Endothelial cell of umbilical vein (primary cell): ENCODE measurements around the gene AKT3. TPM values are rescaled to one million over a fixed set of nuclear protein-coding genes. Genes with fewer than 3 reads are reported as not detected.

Experiments used
- BruUV-seq: library from RNA; stranded (reverse); fragments of 400-500 nt; replicated peaks from 2 replicates; lab custom pipeline; 2021; lab: Mats Ljungman, UMichigan
- CTCF ChIA-PET: fragments of 300-600, 350-600 bp; sonication (Branson Sonifier 250); formaldehyde crosslinking; loops from one replicate; lab custom pipeline; 2021; ENCODE audit warnings: antibody characterized with exemption, inconsistent platforms; lab: Charles Lee
- POLR2A ChIA-PET: fragments of 300-600, 350-600 bp; sonication (Branson Sonifier 250); formaldehyde crosslinking; loops from one replicate; lab custom pipeline; 2021; ENCODE audit warnings: antibody characterized with exemption, inconsistent platforms; lab: Charles Lee
- DNase-seq: peaks from one replicate; pipeline ENCODE4 v3.0.0-alpha.2; 2011; ENCODE audit warnings: low read depth, low spot score
- FAIRE-seq: peaks from 2 replicates; lab custom pipeline; 2011; peaks lifted over from hg19 to GRCh38; lab: Jason Lieb, UNC
- H2AFZ ChIP-seq: 2 replicates; pipeline ENCODE4 v1.6.0; 2012; ENCODE audit warnings: low read depth, low read length, control low read depth, inconsistent platforms
- H3K27ac ChIP-seq: 2 replicates; pipeline ENCODE4 v1.5.1; 2011; ENCODE audit warnings: low read depth, mild to moderate bottlenecking, control low read depth, low read length, moderate library complexity; ENCODE audit not compliant: insufficient read depth
- H3K27me3 ChIP-seq, 2 experiments: 2 replicates each; pipeline versions ENCODE4 v1.6.0 to v1.6.1; 2011; ENCODE audit warnings: low read length in 2 of 2, mixed read lengths in 1 of 2; ENCODE audit not compliant: control insufficient read depth in 2 of 2, insufficient read depth in 2 of 2
- H3K36me3 ChIP-seq, 2 experiments: 2 replicates in 1 of 2; 3 replicates in 1 of 2; pipeline ENCODE4 v1.5.1; 2011; ENCODE audit warnings: low read length in 2 of 2, mild to moderate bottlenecking in 1 of 2, moderate library complexity in 1 of 2; ENCODE audit not compliant: control insufficient read depth in 2 of 2, insufficient read depth in 2 of 2; ENCODE audit errors: extremely low read depth in 1 of 2
- H3K4me1 ChIP-seq: 3 replicates; pipeline ENCODE4 v1.5.1; 2011; ENCODE audit warnings: mild to moderate bottlenecking, low read length; ENCODE audit not compliant: control insufficient read depth, insufficient read depth; ENCODE audit errors: extremely low read depth
- H3K4me2 ChIP-seq: 2 replicates; pipeline ENCODE4 v1.6.1; 2011; ENCODE audit warnings: low read length, control low read depth, mixed read lengths; ENCODE audit not compliant: insufficient read depth
- H3K4me3 ChIP-seq, 3 experiments: fragments of 200-600 bp in 1 of 3; sonication (generic), shearing (Covaris generic) in 1 of 3; replicated peaks in 1 of 3; 2 replicates each; pipeline ENCODE4 v1.5.1; 2011 to 2016; ENCODE audit warnings: control low read depth in 3 of 3, low read length in 3 of 3, mild to moderate bottlenecking in 2 of 3, inconsistent platforms in 1 of 3, low read depth in 1 of 3, moderate library complexity in 1 of 3; ENCODE audit not compliant: insufficient read depth in 1 of 3
- H3K79me2 ChIP-seq: 2 replicates; pipeline ENCODE4 v1.6.0; 2012; ENCODE audit warnings: low read length, inconsistent platforms; ENCODE audit not compliant: control insufficient read depth, insufficient read depth
- H3K9ac ChIP-seq: replicated peaks from 2 replicates; pipeline ENCODE3; 2011; ENCODE audit warnings: low read length, control low read depth; ENCODE audit not compliant: insufficient read depth; ENCODE audit errors: extremely low read depth
- H3K9me1 ChIP-seq: replicated peaks from 3 replicates; pipeline ENCODE4 v1.6.0; 2011; ENCODE audit warnings: mild to moderate bottlenecking, low read length; ENCODE audit not compliant: control insufficient read depth, insufficient read depth; ENCODE audit errors: extremely low read depth
- H3K9me3 ChIP-seq: replicated peaks from 2 replicates; pipeline ENCODE4 v1.5.1; 2012; ENCODE audit warnings: low read length, inconsistent platforms; ENCODE audit not compliant: control insufficient read depth, insufficient read depth
- H4K20me1 ChIP-seq: replicated peaks from 2 replicates; pipeline ENCODE3; 2011; ENCODE audit warnings: mild to moderate bottlenecking, low read length; ENCODE audit not compliant: control insufficient read depth, insufficient read depth; ENCODE audit errors: extremely low read depth
- EZH2 ChIP-seq: IDR thresholded peaks from 2 replicates; pipeline ENCODE4 v1.6.1; 2012; ENCODE audit warnings: borderline replicate concordance, low read depth, mild to moderate bottlenecking, moderate library complexity, low read length, inconsistent platforms; ENCODE audit not compliant: severe bottlenecking
- FOS ChIP-seq: IDR thresholded peaks from 2 replicates; pipeline ENCODE4 v1.6.1; 2011; ENCODE audit warnings: mild to moderate bottlenecking, low read length, moderate library complexity, borderline replicate concordance; ENCODE audit not compliant: insufficient read depth
- GATA2 ChIP-seq: IDR thresholded peaks from 2 replicates; pipeline ENCODE4 v1.7.0; 2011; ENCODE audit warnings: low read depth, mild to moderate bottlenecking, moderate library complexity, mixed read lengths, low read length; ENCODE audit not compliant: insufficient read length, insufficient read depth
- JUN ChIP-seq: IDR thresholded peaks from 2 replicates; pipeline ENCODE4 v1.6.1; 2011; ENCODE audit warnings: borderline replicate concordance, low read depth; ENCODE audit not compliant: insufficient read length, insufficient read depth
- MYC ChIP-seq: IDR thresholded peaks from one replicate; pipeline ENCODE4 v1.6.1; 2011; ENCODE audit warnings: mild to moderate bottlenecking, low read depth, low read length
- POLR2A ChIP-seq: IDR thresholded peaks from 2 replicates; pipeline ENCODE4 v1.6.1; 2012; ENCODE audit warnings: low read depth, mild to moderate bottlenecking, control low read depth, low read length
- POLR2AphosphoS5 ChIP-seq: IDR thresholded peaks from 2 replicates; pipeline ENCODE4 v1.6.1; 2012; ENCODE audit warnings: low read depth, mild to moderate bottlenecking, control low read depth, low read length, moderate library complexity; ENCODE audit not compliant: insufficient read depth
- dilution Hi-C: fragments of 300-500 bp; cut with MboI; formaldehyde crosslinking; loops from one replicate; pipeline ENCODE4 v1.15.0; 2019; ENCODE audit warnings: low sequenced_read_pairs; ENCODE audit not compliant: extremely low pct_ligation_motif_present
- intact Hi-C: fragments of 100-400 bp; cut with micrococcal nuclease; formaldehyde crosslinking; loops from one replicate; pipeline ENCODE4 v1.10.0; 2022
- polyA plus RNA-seq, 4 experiments: library from polyadenylated mRNA; depleted of rRNA in 3 of 4; stranded (reverse) in 3 of 4; unstranded in 1 of 4; fragments of >200 nt; gene quantifications; 2 replicates each; pipeline versions ENCODE4 v1.2.1 to v1.2.3, GENCODE V29; 2011 to 2012; ENCODE audit warnings: missing spikeins in 1 of 4
- total RNA-seq: library from RNA; stranded (reverse); gene quantifications from 2 replicates; pipeline ENCODE4 v1.2.3, GENCODE V29; 2021
- TF ChIP-seq, protein P1 (sequence below): IDR thresholded peaks from 2 replicates; pipeline ENCODE4 v1.6.1; 2011; ENCODE audit not compliant: insufficient read depth, insufficient read length
- TF ChIP-seq, protein P2 (sequence below), 2 donors: IDR thresholded peaks; 1 replicate in 1 of 2; 2 replicates in 1 of 2; pipeline ENCODE4 v1.5.1; 2011; ENCODE audit warnings: low read length in 2 of 2, mild to moderate bottlenecking in 2 of 2, moderate library complexity in 2 of 2, control low read depth in 1 of 2, inconsistent platforms in 1 of 2, low read depth in 1 of 2; ENCODE audit not compliant: insufficient read depth in 1 of 2; ENCODE audit errors: extremely low read depth in 1 of 2

The AKT3 gene
- total and polyA plus RNA-seq, 2 donors (not counting 3 experiments of a cell fraction or from before 2014, with no cell fraction given), result 20.6 to 97.1 TPM

DNA sequence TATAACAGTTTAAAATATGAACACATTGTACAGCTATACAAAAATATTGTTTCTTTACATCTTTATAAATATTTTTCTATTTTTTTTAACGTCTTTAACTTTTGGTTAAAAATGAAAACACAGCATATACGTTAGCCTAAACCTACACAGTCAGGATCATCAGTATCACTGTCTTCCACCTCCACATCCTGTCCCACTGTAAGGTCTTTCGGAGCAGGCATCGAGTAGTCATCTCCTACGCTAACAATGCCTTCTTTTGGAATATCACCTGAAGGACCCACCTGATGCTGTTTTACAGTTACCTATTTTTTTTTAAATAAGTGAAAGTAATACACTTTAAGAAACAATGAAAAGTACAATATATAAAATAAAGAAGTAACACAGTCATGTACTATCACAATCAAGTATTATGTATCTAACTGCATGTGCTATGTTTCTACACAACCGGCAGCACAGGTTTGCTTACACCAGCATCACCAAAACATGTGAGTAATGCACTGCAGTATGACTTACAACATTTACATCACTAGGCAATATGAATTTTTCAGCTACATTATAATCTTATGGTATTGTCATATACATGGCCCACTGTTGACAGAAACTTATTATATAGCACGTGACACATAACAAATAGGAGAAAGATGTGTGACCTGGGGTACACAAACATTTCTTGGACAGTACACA, 254.4 kb downstream of the AKT3 start:
- ChIA-PET CTCF (no interaction called here), POLR2A (no interaction called here)
- Histone ChIP-seq H3K4me3 (no peak overlapping the region), H3K27me3 (no peaks in the 10 kb centered on the region), H3K9me1 (no peaks in the 10 kb centered on the region), H3K4me1 (peaks cover 2% of the 10 kb centered on the region), H3K79me2 (no peaks in the 10 kb centered on the region), H3K36me3 (no peaks in the 10 kb centered on the region), H3K9ac (no peak overlapping the region), H3K9me3 (no peaks in the 10 kb centered on the region), H2AFZ (no peak overlapping the region), H3K4me2 (no peak overlapping the region), H3K27ac (no peak overlapping the region), H4K20me1 (no peaks in the 10 kb centered on the region)
- TF ChIP-seq POLR2A, result no peak
- no peak for TF ChIP-seq MYC
- no peak for TF ChIP-seq POLR2AphosphoS5
- TF ChIP-seq EZH2, result no peak
- TF ChIP-seq GATA2, result no peak
- TF ChIP-seq JUN, result no peak
- TF ChIP-seq, protein P1, sequence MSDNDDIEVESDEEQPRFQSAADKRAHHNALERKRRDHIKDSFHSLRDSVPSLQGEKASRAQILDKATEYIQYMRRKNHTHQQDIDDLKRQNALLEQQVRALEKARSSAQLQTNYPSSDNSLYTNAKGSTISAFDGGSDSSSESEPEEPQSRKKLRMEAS, result no peak
- TF ChIP-seq FOS, result no peak
- TF ChIP-seq, protein P2, sequence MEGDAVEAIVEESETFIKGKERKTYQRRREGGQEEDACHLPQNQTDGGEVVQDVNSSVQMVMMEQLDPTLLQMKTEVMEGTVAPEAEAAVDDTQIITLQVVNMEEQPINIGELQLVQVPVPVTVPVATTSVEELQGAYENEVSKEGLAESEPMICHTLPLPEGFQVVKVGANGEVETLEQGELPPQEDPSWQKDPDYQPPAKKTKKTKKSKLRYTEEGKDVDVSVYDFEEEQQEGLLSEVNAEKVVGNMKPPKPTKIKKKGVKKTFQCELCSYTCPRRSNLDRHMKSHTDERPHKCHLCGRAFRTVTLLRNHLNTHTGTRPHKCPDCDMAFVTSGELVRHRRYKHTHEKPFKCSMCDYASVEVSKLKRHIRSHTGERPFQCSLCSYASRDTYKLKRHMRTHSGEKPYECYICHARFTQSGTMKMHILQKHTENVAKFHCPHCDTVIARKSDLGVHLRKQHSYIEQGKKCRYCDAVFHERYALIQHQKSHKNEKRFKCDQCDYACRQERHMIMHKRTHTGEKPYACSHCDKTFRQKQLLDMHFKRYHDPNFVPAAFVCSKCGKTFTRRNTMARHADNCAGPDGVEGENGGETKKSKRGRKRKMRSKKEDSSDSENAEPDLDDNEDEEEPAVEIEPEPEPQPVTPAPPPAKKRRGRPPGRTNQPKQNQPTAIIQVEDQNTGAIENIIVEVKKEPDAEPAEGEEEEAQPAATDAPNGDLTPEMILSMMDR (IDR thresholded peaks at IDR 0.05; ENCODE audit: extremely low read depth in 1 of 2, insufficient read depth in 1 of 2, low read depth in 1 of 2, low read length in 2 of 2), result no peak
- intact Hi-C loops, result no loop called here
- DNase-seq (no peak), FAIRE-seq (no peak)
- BruUV-seq, result no TSS peak
- dilution Hi-C loops, result no loop called here
